Stomach (tissue), 4 donors: Measurements from ENCODE around the gene DLG2.

ENCODE experiments used
- POLR2A ChIP-seq, 4 donors: fragments of 450-650 bp; IDR thresholded peaks; one replicate each; pipeline ENCODE4 v1.6.1; 2016; ENCODE audit warnings: antibody characterized with exemption in 4 of 4, control low read depth in 2 of 4, mild to moderate bottlenecking in 1 of 4, moderate library complexity in 1 of 4
- POLR2AphosphoS5 ChIP-seq, 3 donors: sonication (generic); formaldehyde crosslinking; IDR thresholded peaks; one replicate each; pipeline ENCODE4 v1.6.1; 2016; ENCODE audit warnings: antibody characterized with exemption in 3 of 3
- TF ChIP-seq, protein P1 (sequence below), 7 experiments: fragments of 450-650 bp in 4 of 7; fragments of 200-600 bp in 3 of 7; sonication (generic) in 3 of 7; IDR thresholded peaks; one replicate each; pipeline ENCODE4 v1.5.1; 2016 to 2019; ENCODE audit warnings: antibody characterized with exemption in 7 of 7, control low read depth in 2 of 7, mild to moderate bottlenecking in 1 of 7

DNA sequence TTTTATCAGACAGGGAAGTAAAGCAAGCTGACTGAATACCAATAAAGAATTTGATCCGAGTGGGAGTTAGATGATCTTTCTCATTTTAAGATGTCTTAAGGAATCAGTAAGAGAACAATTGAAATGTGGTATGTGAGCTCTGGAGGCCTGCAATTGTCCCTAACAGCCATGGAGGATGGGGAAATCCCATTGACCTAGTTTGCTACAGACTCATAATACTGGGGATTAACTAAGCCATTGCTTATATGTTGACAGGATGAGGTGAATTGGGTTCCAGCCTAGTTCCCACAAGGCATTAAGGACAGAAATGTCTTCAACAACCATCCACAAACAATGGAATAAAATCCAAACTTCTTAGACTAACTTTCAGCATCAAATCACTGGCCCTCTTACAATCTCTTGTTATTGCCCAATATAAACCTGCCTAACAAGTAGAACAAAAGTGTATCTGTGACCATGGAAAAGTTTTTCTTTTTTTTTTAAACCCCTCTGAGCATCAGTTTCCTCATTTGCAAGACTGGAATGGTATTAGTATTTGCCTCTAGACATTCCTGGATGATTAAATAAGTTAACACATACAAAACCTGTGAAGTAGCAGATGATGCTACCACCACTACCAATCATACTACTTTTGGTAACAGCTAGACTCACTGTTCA is 773.2 kb downstream of the DLG2 start:
- TF ChIP-seq, protein P1, sequence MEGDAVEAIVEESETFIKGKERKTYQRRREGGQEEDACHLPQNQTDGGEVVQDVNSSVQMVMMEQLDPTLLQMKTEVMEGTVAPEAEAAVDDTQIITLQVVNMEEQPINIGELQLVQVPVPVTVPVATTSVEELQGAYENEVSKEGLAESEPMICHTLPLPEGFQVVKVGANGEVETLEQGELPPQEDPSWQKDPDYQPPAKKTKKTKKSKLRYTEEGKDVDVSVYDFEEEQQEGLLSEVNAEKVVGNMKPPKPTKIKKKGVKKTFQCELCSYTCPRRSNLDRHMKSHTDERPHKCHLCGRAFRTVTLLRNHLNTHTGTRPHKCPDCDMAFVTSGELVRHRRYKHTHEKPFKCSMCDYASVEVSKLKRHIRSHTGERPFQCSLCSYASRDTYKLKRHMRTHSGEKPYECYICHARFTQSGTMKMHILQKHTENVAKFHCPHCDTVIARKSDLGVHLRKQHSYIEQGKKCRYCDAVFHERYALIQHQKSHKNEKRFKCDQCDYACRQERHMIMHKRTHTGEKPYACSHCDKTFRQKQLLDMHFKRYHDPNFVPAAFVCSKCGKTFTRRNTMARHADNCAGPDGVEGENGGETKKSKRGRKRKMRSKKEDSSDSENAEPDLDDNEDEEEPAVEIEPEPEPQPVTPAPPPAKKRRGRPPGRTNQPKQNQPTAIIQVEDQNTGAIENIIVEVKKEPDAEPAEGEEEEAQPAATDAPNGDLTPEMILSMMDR (IDR thresholded peaks at IDR 0.05) = no peak
- no peak for TF ChIP-seq POLR2AphosphoS5 (IDR thresholded peaks at IDR 0.05)
- no peak for TF ChIP-seq POLR2A (IDR thresholded peaks at IDR 0.05)
